Activated CD4-positive, alpha-beta T cell treated with anti-CD3 and anti-CD28 coated beads for 1 hour (primary cell): ENCODE results near the gene TMEM218.
"Not testable (repeated sequence)": the region's sequence is repeated elsewhere in the genome, so short reads cannot be mapped to it uniquely, and the experiment has no call there.

Source experiments
- DNase-seq: peaks from one replicate; pipeline ENCODE4 v3.0.0-alpha.2; 2020

The TMEM218 gene

GRCh38 chr11:125128450-125128849 is 17.0 kb upstream of the TMEM218 start:
- DNase-seq = no peak

GRCh38 chr11:125124618-125124992 is 13.2 kb upstream of the TMEM218 start:
- no peak for DNase-seq

- DNase-seq = no peak
Measured at GRCh38 chr11:125123947-125124617, 12.7 kb upstream of the TMEM218 start.

- no peak for DNase-seq
Measured at GRCh38 chr11:125123194-125123946, 11.9 kb upstream of the TMEM218 start.

GRCh38 chr11:125117429-125117828 is 6.0 kb upstream of the TMEM218 start:
- DNase-seq = no peak

- DNase-seq = no peak
Measured at GRCh38 chr11:125114518-125114917, 3.1 kb upstream of the TMEM218 start.

- DNase-seq = no peak
Measured at GRCh38 chr11:125112208-125112604, 780 bp upstream of the TMEM218 start.

GRCh38 chr11:125111001-125111342 is 454 bp downstream of the TMEM218 start:
- DNase-seq = no peak

DNA sequence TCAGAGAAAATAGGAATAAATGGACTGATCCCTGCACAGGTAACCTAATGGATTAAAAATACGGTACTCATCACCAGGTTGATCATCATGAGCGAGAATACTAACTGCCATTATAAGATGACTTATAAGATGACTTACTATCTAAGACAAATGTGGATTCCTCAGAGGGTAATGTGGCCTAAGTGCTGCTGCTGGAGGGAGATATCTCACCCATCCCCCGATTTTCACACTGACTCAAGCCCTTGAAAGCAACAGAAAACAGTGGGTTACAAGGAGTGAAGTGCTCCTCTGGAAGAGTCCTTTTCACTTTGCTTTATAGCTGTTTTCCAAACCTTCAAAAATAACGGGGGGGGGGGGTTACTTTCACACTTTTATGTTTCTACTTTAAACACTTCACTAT is 920 bp downstream of the TMEM218 start:
- no peak for DNase-seq

DNA sequence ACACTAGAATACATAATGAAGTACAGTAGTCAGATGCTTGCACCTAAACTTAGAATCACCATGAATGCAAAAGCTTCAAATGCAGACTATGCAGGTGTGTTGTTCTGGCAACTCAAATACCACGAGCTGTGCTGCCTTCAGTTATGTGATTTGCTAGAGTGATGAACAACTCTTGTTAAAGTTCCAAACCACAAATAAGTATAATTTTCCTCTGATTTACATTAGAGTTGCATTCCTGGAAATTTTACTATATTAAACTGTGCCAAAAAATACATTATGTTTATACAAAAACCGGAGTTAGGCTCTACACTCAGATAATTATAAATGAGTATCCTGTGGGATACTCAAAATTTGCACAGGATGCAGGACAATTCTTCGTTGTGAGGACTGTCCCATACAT is 3.0 kb downstream of the TMEM218 start:
- DNase-seq = no peak

- DNase-seq = no peak
Measured at GRCh38 chr11:125105926-125106325, 5.5 kb downstream of the TMEM218 start.

GRCh38 chr11:125102510-125102909 is 8.9 kb downstream of the TMEM218 start:
- DNase-seq = no peak

DNA sequence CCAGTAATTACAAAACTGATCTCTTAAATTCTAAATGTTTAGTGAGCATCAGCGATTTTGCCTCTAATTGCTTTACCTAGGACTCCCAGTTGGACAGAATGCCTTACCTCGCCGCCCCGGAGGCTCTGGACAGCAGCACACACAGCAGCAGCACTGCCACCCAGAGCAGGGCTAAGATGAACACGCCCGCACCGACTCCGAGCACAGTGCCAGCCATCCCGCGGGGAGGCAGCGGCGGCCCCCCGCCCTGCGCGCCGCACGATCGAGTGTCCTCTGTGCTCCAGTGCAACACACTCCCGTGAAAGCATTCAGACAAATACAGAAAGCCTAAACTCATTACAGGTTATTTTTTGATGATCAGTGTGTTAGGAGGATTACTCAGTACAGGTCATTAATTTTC is 9.4 kb downstream of the TMEM218 start:
- DNase-seq = no peak

DNA sequence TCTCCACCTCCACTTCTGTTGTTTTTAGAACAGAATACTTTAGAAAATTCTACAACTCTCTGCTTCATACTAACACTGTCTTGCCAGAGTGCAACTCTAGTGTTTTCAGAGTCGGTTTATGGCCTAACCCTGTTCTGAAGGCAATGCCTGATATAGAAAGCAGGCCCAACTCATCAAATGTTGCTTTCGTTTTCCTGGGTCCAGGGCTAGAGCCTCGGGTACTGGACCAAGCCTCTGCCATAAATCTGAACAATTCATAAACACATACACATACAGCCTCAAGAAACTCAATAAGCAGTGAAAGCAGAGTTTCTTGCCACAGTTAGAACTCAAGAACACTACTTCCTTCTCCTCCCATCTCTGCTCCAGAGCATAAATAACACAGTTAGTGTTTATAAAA is 9.8 kb downstream of the TMEM218 start:
- no peak for DNase-seq

GRCh38 chr11:125100136-125100535 is 11.3 kb downstream of the TMEM218 start:
- no peak for DNase-seq

DNA sequence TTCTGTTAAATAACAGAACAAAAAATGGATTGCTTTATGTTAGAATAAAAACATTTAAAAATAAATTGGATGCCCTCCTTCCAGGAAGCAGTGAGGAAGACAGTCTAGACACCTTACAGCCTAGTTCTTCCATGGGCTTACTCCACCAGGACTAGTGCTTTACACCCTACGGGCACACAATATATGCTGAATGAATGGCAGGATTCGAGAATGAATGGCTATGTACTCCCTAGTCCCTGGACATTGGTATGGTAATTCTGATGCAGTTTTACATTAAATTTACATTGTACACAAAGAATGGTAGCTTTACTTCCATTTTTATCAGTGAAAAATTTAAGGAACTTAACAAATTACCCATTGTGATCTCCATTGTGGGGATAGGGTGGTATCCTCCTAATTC is 16.7 kb downstream of the TMEM218 start:
- no peak for DNase-seq

DNA sequence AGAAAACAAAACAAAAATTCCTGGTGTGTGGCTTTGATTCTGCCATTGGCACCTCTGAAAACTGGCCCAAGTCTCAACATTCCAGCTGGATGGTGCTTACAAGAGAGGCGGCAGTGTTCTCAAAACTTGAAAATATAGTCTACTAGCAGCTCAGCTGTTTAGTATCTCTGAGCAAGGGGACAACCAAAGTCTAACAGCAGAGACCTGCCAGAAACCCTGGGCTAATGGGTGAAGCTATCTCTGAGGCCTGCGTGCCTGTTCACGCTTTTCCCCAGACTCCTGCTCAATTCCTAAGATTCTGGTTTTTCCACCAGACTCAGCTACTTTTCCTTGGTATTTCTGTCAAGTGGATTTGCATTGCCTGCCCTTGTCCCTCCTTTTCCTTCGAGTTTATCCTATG is 17.9 kb downstream of the TMEM218 start:
- DNase-seq = no peak

DNA sequence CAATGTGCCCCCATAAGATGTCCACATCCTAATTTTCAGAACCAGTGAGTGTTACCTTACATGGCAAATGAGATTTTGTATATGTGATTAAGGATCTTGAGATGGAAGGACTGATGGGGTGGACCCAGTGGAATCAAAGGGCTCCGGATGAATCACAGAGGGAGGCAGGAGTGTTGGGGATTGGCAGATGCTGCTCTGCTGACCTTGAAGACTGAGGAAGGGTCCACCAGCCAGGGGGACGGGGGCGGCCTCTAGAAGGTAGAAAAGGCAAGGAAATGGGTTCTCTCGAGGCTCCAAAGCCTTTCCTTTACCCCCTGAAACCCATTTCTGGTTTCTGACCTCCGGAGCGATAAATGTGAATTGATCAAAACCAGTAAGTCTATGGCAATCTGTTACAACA is 18.8 kb downstream of the TMEM218 start:
- DNase-seq = no peak

GRCh38 chr11:125091877-125092664 is 19.4 kb downstream of the TMEM218 start:
- no peak for DNase-seq

- DNase-seq = no peak
Measured at GRCh38 chr11:125091247-125091876, 20.1 kb downstream of the TMEM218 start.

GRCh38 chr11:125090816-125091215 is 20.6 kb downstream of the TMEM218 start:
- no peak for DNase-seq

GRCh38 chr11:125090151-125090550 is 21.3 kb downstream of the TMEM218 start:
- DNase-seq = not testable (repeated sequence)

DNA sequence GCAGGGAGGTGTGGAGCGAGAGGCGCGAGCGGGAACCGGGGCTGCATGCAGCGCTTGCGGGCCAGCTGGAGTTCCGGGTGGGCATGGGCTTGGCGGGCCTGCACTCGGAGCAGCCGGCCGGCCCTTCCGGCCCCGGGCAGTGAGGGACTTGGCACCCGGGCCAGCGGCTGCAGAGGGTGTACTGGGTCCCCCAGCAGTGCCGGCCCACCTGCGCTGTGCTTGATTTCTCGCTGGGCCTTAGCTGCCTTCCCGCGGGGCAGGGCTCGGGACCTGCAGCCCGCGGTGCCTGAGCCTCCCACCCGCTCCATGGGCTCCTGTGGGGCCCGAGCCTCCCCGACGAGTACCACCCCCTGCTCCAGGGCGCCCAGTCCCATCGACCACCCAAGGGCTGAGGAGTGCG is 21.9 kb downstream of the TMEM218 start:
- DNase-seq = not testable (repeated sequence)
